Cardiac ventricle fibroblast (primary cell): ENCODE measurements around the gene FNDC8. TPM values are rescaled to one million over a fixed set of nuclear protein-coding genes. Genes with fewer than 3 reads are reported as not detected.

Experiments
- total RNA-seq: library from RNA; depleted of rRNA; stranded (reverse); fragments of >200 nt; gene quantifications from 2 replicates; pipeline ENCODE4 v1.2.3, GENCODE V29; 2015

Gene FNDC8
- total RNA-seq, result not detected in 2 replicates

DNA sequence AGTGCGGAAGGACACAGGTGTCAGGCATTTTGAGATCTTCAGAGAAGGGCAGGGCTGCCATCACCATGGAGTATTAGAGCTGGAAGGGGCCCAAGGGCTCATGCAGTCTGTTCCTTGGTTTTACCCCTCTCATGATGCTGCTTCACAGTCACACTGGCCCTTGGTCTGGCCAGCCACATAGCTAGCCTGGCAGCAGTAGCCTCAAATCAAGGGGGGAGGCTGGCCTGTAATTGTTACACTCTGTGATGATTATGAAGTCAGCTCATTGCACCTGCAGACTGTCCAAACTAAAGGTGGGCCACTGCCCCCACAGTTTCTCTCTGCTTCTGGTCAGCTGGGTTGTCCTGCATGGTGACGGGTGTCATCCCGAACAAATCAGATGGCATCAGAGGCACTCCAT lies at the start of gene FNDC8:
FNDC8 (plus strand) TSS at position 301 of the 400 bp plus-strand sequence; CDS start at position 380, 79 bp downstream.

DNA sequence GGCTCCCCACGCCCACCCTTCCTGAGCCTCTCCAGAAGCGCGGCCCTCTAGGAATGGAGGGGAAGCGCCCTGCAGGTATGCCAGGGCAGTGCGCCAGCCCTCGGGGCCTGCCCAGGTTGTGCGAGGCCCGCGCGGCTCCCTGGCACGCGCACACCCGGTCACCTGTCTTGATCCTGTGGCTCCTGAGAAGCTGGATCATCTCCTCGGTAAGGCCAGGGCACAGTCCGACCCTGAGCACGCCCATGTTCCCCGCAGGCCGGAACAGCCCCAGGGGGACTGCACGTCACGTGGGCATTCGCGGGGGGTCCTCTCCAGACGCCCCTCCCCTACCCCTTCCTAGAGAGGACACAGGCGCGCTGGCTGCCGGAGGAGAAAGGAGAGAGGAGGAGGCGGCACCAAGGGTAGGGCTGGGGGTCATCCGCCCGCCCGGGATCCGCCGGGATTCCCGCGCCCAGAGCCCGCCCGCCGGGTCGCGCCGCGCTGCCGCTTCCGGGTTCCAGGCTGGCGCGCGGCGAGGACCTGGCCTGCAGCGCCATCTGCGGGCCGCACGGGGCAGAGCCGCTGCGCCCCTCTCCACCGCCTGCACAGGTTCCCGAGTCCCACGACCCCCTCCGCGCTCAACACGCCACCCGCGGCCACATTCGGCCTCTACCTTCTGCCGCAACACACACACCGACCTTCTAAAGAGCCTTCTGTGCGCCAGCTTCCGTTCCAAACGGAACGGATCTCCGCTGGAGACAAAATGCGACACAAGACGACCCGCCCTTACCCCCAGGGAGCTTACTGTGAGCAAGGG lies 1.8 kb upstream of the FNDC8 start, which contains the start of gene RAD51D:
RAD51D (minus strand) TSS at position 491 of the 796 bp plus-strand sequence; CDS start at position 244, 247 bp downstream.

DNA sequence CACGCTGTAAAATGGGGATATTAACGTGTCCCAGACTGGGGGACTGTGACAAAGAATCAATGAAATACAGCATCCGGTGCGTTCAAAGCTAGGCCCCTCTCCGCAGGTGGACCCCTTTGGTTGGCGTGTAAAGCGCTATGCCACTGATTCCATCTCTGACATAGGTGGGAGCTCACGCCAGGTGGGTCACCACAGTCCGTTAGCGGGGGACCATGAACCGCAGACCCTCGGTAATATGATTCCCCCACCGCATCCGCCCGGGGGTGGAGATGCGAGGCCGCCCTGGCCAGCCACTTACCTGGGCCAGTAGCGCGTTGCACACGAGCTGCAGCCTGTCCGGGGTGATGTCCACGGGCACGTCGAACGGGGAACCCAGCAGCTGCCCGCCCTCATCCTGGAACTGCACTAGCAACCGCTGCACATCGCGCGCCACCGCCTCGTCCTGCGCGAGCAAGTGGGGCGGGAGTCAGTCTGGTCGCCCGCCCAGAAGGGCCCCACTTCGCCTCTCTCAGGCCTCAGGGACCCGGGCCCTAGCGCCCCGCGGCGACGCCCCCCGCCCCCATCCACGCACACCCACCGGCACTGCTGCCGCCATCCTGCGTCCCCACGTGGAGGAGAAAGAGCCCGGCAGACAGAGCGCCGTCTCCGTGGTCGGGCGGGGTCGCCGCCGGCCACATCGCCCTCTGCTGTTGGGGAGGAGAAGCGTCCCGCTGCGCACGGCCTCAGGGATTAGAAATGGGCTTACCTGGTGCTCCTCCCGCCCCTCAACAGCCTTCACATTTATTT lies 20.5 kb downstream of the FNDC8 start, which contains the start of gene NLE1:
NLE1 (minus strand) TSS at position 623 of the 786 bp plus-strand sequence; CDS start at position 595, 28 bp downstream.

GRCh38 chr17:35147375-35147905 lies 26.0 kb downstream of the FNDC8 start, which contains the start of gene UNC45B:
UNC45B (plus strand) TSS chr17:35147817; CDS start chr17:35148264, 447 bp downstream.

Other genes starting within 250 kb of the FNDC8 start
- gene CCT6B, start 160.2 kb upstream of the FNDC8 start, total RNA-seq, result 0.69 and 1.5 TPM in 2 replicates
- gene ZNF830, start 160.1 kb upstream of the FNDC8 start, total RNA-seq, result 10.0 and 11.3 TPM in 2 replicates
- 8.6 and 19.8 TPM in 2 replicates for gene LIG3, start 141.1 kb upstream of the FNDC8 start, total RNA-seq
- gene RFFL, start 57.9 kb upstream of the FNDC8 start, total RNA-seq, result 10.4 and 27.0 TPM in 2 replicates
- gene RAD51D, start 1.8 kb upstream of the FNDC8 start, total RNA-seq, result 5.8 and 7.8 TPM in 2 replicates
- 11.6 and 16.2 TPM in 2 replicates for gene NLE1, start 20.7 kb downstream of the FNDC8 start, total RNA-seq
- gene UNC45B, start 26.2 kb downstream of the FNDC8 start, total RNA-seq, result not detected in 2 replicates
- gene SLC35G3, start 72.8 kb downstream of the FNDC8 start, total RNA-seq, result not detected in 2 replicates
- gene SLFN5, start 121.5 kb downstream of the FNDC8 start, total RNA-seq, result 17.5 and 19.2 TPM in 2 replicates